HepG2 (cell line): ENCODE data around the gene TMEM130.

Experiments
- CEBPB ChIP-seq: IDR thresholded peaks from 2 replicates; pipeline ENCODE4 v1.6.1; 2011; ENCODE audit warnings: low read depth, low read length, improper control_type of control experiment, borderline replicate concordance
- FOSL1 ChIP-seq: sonication (generic); formaldehyde crosslinking; IDR thresholded peaks from 2 replicates; pipeline ENCODE4 v1.9.0; 2021; ENCODE audit warnings: missing genetic modification reagents, borderline replicate concordance
- HNRNPK ChIP-seq: fragments of 200-400 bp; formaldehyde crosslinking; IDR thresholded peaks from 2 replicates; pipeline ENCODE4 v1.6.1; 2018; ENCODE audit warnings: low read length, low read depth, moderate library complexity, mild to moderate bottlenecking; ENCODE audit not compliant: poor library complexity, severe bottlenecking
- POLR2AphosphoS5 ChIP-seq: IDR thresholded peaks from 2 replicates; pipeline ENCODE4 v1.6.1; 2012; ENCODE audit warnings: low read depth, low read length

- TF ChIP-seq CEBPB (no peak), POLR2AphosphoS5 (no peak), HNRNPK (no peak), FOSL1 (CRISPR knock-in tag) (no peak)
Observed at GRCh38 chr7:98903246-98903645, 33.4 kb upstream of the TMEM130 start.
